Spleen (tissue), 7 donors: ENCODE data around the gene SENP7.

Source experiments
- CTCF ChIP-seq, 11 experiments: fragments of 200-600 bp in 7 of 11; fragments of 450-650 bp in 4 of 11; sonication (generic) in 4 of 11; IDR thresholded peaks in 8 of 11; conservative IDR thresholded peaks in 3 of 11; 1 replicate in 7 of 11; 2 replicates in 4 of 11; pipeline versions ENCODE4 v1.4.0 to v1.8.0; 2016 to 2021; ENCODE audit warnings: antibody characterized with exemption in 11 of 11, inconsistent platforms in 4 of 11, mild to moderate bottlenecking in 1 of 11
- POLR2A ChIP-seq, 3 donors: fragments of 450-650 bp; IDR thresholded peaks; one replicate each; pipeline ENCODE4 v1.5.1; 2017; ENCODE audit warnings: antibody characterized with exemption in 3 of 3, mild to moderate bottlenecking in 1 of 3
- POLR2AphosphoS5 ChIP-seq, 3 donors: sonication (generic); formaldehyde crosslinking; IDR thresholded peaks; one replicate each; pipeline ENCODE4 v1.5.1; 2017; ENCODE audit warnings: antibody characterized with exemption in 3 of 3
- donor health status: DM: no; HTN: no; CAD: no; lungs with moderate emphysema.
- donor health status: DM: no; HTN: no; CAD: no.
- donor health status: DM: no; HTN: no; CAD: no.

GRCh38 chr3:101527441-101527840 lies 14.4 kb upstream of the SENP7 start:
- TF ChIP-seq CTCF (IDR thresholded peaks at IDR 0.05 in 8 of 11, conservative IDR thresholded peaks at IDR 0.05 in 3 of 11) (no peak), POLR2A (IDR thresholded peaks at IDR 0.05) (no peak), POLR2AphosphoS5 (IDR thresholded peaks at IDR 0.05) (no peak)
